CD4-positive, alpha-beta memory T cell (primary cell): Measurements from ENCODE around the gene HMCES. TPM values are rescaled to one million over a fixed set of nuclear protein-coding genes. Genes with fewer than 3 reads are reported as not detected.

Experiments
- CTCF ChIA-PET: fragments of 350-600 bp; sonication (Branson Sonifier 250); formaldehyde crosslinking; loops from one replicate; lab custom pipeline; 2021; ENCODE audit warnings: inconsistent platforms; ENCODE audit not compliant: partially characterized antibody; lab: Charles Lee
- POLR2A ChIA-PET: fragments of 350-600 bp; sonication (Branson Sonifier 250); formaldehyde crosslinking; loops from one replicate; lab custom pipeline; 2021; ENCODE audit not compliant: partially characterized antibody; lab: Charles Lee
- DNase-seq, 5 donors: peaks; one replicate each; pipeline versions ENCODE4 v3.0.0 to v3.0.0-alpha.2; 2020 to 2022; ENCODE audit warnings: mixed read lengths in 1 of 5
- H3K27ac ChIP-seq: one replicate; pipeline ENCODE4 v1.7.0; 2013; ENCODE audit warnings: low read depth, low read length
- H3K27me3 ChIP-seq: 2 replicates; pipeline ENCODE4 v1.7.0; 2013; ENCODE audit warnings: mild to moderate bottlenecking, low read length, moderate library complexity; ENCODE audit not compliant: insufficient read depth
- H3K36me3 ChIP-seq: 2 replicates; pipeline ENCODE4 v1.7.0; 2013; ENCODE audit warnings: mild to moderate bottlenecking, low read length, moderate library complexity; ENCODE audit not compliant: insufficient read depth
- H3K4me1 ChIP-seq: 2 replicates; pipeline ENCODE4 v1.7.0; 2013; ENCODE audit warnings: mild to moderate bottlenecking, low read length, moderate library complexity; ENCODE audit not compliant: insufficient read depth
- H3K4me3 ChIP-seq, 2 donors: one replicate each; pipeline ENCODE4 v1.7.0; 2013; ENCODE audit warnings: low read length in 2 of 2, mild to moderate bottlenecking in 1 of 2
- H3K9me3 ChIP-seq, 2 donors: one replicate each; pipeline ENCODE4 v1.7.0; 2013; ENCODE audit warnings: low read length in 2 of 2, control low read depth in 1 of 2; ENCODE audit not compliant: control insufficient read depth in 1 of 2
- H3K27ac Mint-ChIP-seq, 7 donors: one replicate each; pipeline ENCODE4 v1.8.0; 2020 to 2021; ENCODE audit warnings: mixed read lengths in 7 of 7, mild to moderate bottlenecking in 6 of 7, inconsistent platforms in 3 of 7, moderate library complexity in 3 of 7
- H3K27me3 Mint-ChIP-seq, 2 donors: one replicate each; pipeline ENCODE4 v1.8.0; 2020 to 2021; ENCODE audit warnings: mixed read lengths in 2 of 2
- H3K36me3 Mint-ChIP-seq, 2 donors: one replicate each; pipeline ENCODE4 v1.8.0; 2020 to 2021; ENCODE audit warnings: mixed read lengths in 2 of 2, inconsistent platforms in 1 of 2, mild to moderate bottlenecking in 1 of 2
- H3K4me1 Mint-ChIP-seq, 4 donors: one replicate each; pipeline ENCODE4 v1.8.0; 2020 to 2021; ENCODE audit warnings: mixed read lengths in 4 of 4, mild to moderate bottlenecking in 1 of 4
- H3K4me3 Mint-ChIP-seq, 8 donors: one replicate each; pipeline ENCODE4 v1.8.0; 2020 to 2021; ENCODE audit warnings: mixed read lengths in 8 of 8, mild to moderate bottlenecking in 7 of 8, moderate library complexity in 6 of 8, inconsistent platforms in 3 of 8
- H3K9me3 Mint-ChIP-seq, 8 donors: one replicate each; pipeline ENCODE4 v1.8.0; 2020 to 2021; ENCODE audit warnings: mixed read lengths in 8 of 8, mild to moderate bottlenecking in 5 of 8, inconsistent platforms in 3 of 8, moderate library complexity in 1 of 8
- intact Hi-C: fragments of 100-400 bp; cut with micrococcal nuclease; formaldehyde crosslinking; loops from one replicate; pipeline ENCODE4 v1.15.1; 2023
- polyA plus RNA-seq, 2 donors: library from polyadenylated mRNA; unstranded; fragments of 300-500 nt; fragmentation: Illumina TruSeq; gene quantifications; one replicate each; pipeline ENCODE4 v1.2.3, GENCODE V29; 2021
- total RNA-seq, 2 experiments: library from RNA; stranded (reverse); gene quantifications; one replicate each; pipeline ENCODE4 v1.2.3, GENCODE V29; 2021

Gene HMCES
- total and polyA plus RNA-seq, 4 experiments from 2014 or later: 50.1 to 100 (median 76.3) TPM

GRCh38 chr3:129246636-129247035, 32.0 kb upstream of the HMCES start:
- Mint-ChIP-seq H3K27ac (no peak overlapping the region), H3K36me3 (peaks cover 3 to 17% of the 10 kb centered on the region in 2 donors), H3K9me3 (no peaks in the 10 kb centered on the region), H3K4me3 (peak overlapping the region in 3 of 8 donors; percentile 7 to 33 (median 10)), H3K4me1 (peaks cover 16 to 47% (median 30%) of the 10 kb centered on the region in 4 donors), H3K27me3 (no peaks in the 10 kb centered on the region)
- Histone ChIP-seq H3K4me3 (no peak overlapping the region), H3K4me1 (peaks cover 24% of the 10 kb centered on the region), H3K27me3 (no peaks in the 10 kb centered on the region), H3K9me3 (no peaks in the 10 kb centered on the region), H3K27ac (no peak overlapping the region), H3K36me3 (no peaks in the 10 kb centered on the region)
- ChIA-PET CTCF (interaction anchor here (1.0 to 9.4 kb wide), 29 partner anchors 9 to 280 kb away, joined by 3 to 253 read pairs (median 8); partner anchors contain the start of gene CFAP92), POLR2A (interaction anchor here (1.6 to 6.9 kb wide), 4 partner anchors 67 to 276 kb away, joined by 4 to 90 read pairs (median 12); a partner anchor contains a TSS)
- intact Hi-C loops: loop anchor here (5.0 kb wide), 1 partner anchor 629 kb away; no protein-coding TSS in a partner anchor
- no peak for DNase-seq

- Histone ChIP-seq H3K27me3 (no peaks in the 10 kb centered on the region), H3K9me3 (no peaks in the 10 kb centered on the region), H3K4me1 (peaks cover 30% of the 10 kb centered on the region), H3K4me3 (peak overlapping the region; percentile 88 to 91), H3K27ac (peak overlapping the region; percentile 92), H3K36me3 (peaks cover 14% of the 10 kb centered on the region)
- H3K4me3 Mint-ChIP-seq: peak overlapping the region; percentile 91 to 98 (median 96)
- ChIA-PET POLR2A (interaction anchor here (1.1 to 6.9 kb wide), 12 partner anchors 10 to 631 kb away, joined by 3 to 90 read pairs (median 15); partner anchors contain the start of genes CNBP and HMCES), CTCF (interaction anchor here (0.8 to 9.4 kb wide), 8 partner anchors 9 to 278 kb away, joined by 3 to 253 read pairs (median 10); a partner anchor contains a TSS)
- intact Hi-C loops: loop anchor here (2.0 to 5.0 kb wide), 2 partner anchors 66 to 631 kb away; no protein-coding TSS in a partner anchor
- DNase-seq: no peak
- peaks cover 17 to 32% of the 10 kb centered on the region in 2 donors for H3K36me3 Mint-ChIP-seq
- no peaks in the 10 kb centered on the region for H3K27me3 Mint-ChIP-seq
- peaks cover 18 to 62% (median 41%) of the 10 kb centered on the region in 4 donors for H3K4me1 Mint-ChIP-seq
- H3K27ac Mint-ChIP-seq: peak overlapping the region; percentile 92 to 98 (median 97)
- H3K9me3 Mint-ChIP-seq: no peaks in the 10 kb centered on the region
These were observed 30.2 kb upstream of the HMCES start for GRCh38 chr3:129248286-129248979.

GRCh38 chr3:129249284-129250065, 29.2 kb upstream of the HMCES start, which contains the start of gene COPG1:
TSS of gene COPG1 (plus strand) at chr3:129249606. CDS start at chr3:129249710, 104 bp downstream.
- Mint-ChIP-seq H3K9me3 (no peaks in the 10 kb centered on the region), H3K4me1 (peaks cover 21 to 64% (median 42%) of the 10 kb centered on the region in 4 donors), H3K27me3 (no peaks in the 10 kb centered on the region), H3K36me3 (peaks cover 22 to 41% of the 10 kb centered on the region in 2 donors), H3K27ac (peak within 1 kb of the TSS; percentile 92 to 98 (median 97)), H3K4me3 (peak within 1 kb of the TSS; percentile 91 to 98 (median 96))
- Histone ChIP-seq H3K36me3 (peaks cover 22% of the 10 kb centered on the region), H3K4me3 (peak within 1 kb of the TSS; percentile 88 to 91), H3K27me3 (no peaks in the 10 kb centered on the region), H3K27ac (peak within 1 kb of the TSS; percentile 92), H3K4me1 (peaks cover 30% of the 10 kb centered on the region), H3K9me3 (no peaks in the 10 kb centered on the region)
- ChIA-PET CTCF (interaction anchor here (0.6 to 9.4 kb wide), 11 partner anchors 9 to 371 kb away, joined by 3 to 253 read pairs (median 4); partner anchors contain the start of gene CFAP92), POLR2A (interaction anchor here (0.6 to 6.9 kb wide), 27 partner anchors 9 to 632 kb away, joined by 3 to 90 read pairs (median 5); partner anchors contain the start of genes CFAP92, CNBP, HMCES and ISY1)
- intact Hi-C loops: loop anchor here (1.0 to 5.0 kb wide), 7 partner anchors 29 to 632 kb away; partner anchors contain the start of genes ACAD9, CNBP, HMCES and ISY1
- DNase-seq: peak; percentile 82 to 91 (median 88)

- H3K4me1 Mint-ChIP-seq: peaks cover 20 to 57% (median 34%) of the 10 kb centered on the region in 4 donors
- H3K36me3 Mint-ChIP-seq: peaks cover 47 to 70% of the 10 kb centered on the region in 2 donors
These were observed 25.9 kb upstream of the HMCES start for GRCh38 chr3:129252748-129253147.

GRCh38 chr3:129254536-129255230, 24.0 kb upstream of the HMCES start:
- no peak overlapping the region for H3K27ac ChIP-seq
- ChIA-PET POLR2A (no interaction called here), CTCF (no interaction called here)
- H3K4me3 ChIP-seq: no peak overlapping the region
- no peaks in the 10 kb centered on the region for H3K27me3 ChIP-seq
- H3K4me1 ChIP-seq: peaks cover 15% of the 10 kb centered on the region
- Mint-ChIP-seq H3K36me3 (peaks cover 54 to 80% of the 10 kb centered on the region in 2 donors), H3K9me3 (no peaks in the 10 kb centered on the region), H3K4me1 (peaks cover 14 to 42% (median 24%) of the 10 kb centered on the region in 4 donors), H3K27ac (peak overlapping the region in 2 of 7 donors; percentile 51 to 57), H3K27me3 (no peaks in the 10 kb centered on the region), H3K4me3 (no peak overlapping the region)
- DNase-seq: no peak
- H3K36me3 ChIP-seq: peaks cover 66% of the 10 kb centered on the region
- H3K9me3 ChIP-seq: no peaks in the 10 kb centered on the region
- intact Hi-C loops: no loop called here

More at GRCh38 chr3:129252748-129253147, 25.9 kb upstream of the HMCES start:
- H3K4me1 ChIP-seq: peaks cover 25% of the 10 kb centered on the region
- POLR2A ChIA-PET: interaction anchor here (1.0 to 1.3 kb wide), 3 partner anchors 10 to 15 kb away, joined by 3 to 4 read pairs (median 4); no protein-coding TSS in a partner anchor
- no peaks in the 10 kb centered on the region for H3K27me3 Mint-ChIP-seq
- no peaks in the 10 kb centered on the region for H3K27me3 ChIP-seq
- H3K27ac ChIP-seq: no peak overlapping the region
- H3K27ac Mint-ChIP-seq: peak overlapping the region in 2 of 7 donors; percentile 65 to 84
- H3K9me3 Mint-ChIP-seq: no peaks in the 10 kb centered on the region
- H3K4me3 Mint-ChIP-seq: peak overlapping the region in 1 of 8 donors; percentile 41
- no peaks in the 10 kb centered on the region for H3K9me3 ChIP-seq
- H3K36me3 ChIP-seq: peaks cover 54% of the 10 kb centered on the region
- DNase-seq: no peak
- intact Hi-C loops: no loop called here
- CTCF ChIA-PET: interaction anchor here (1.3 to 3.0 kb wide), 4 partner anchors 10 to 282 kb away, joined by 3 to 19 read pairs (median 10); a partner anchor contains a TSS
- no peak overlapping the region for H3K4me3 ChIP-seq

- H3K27ac Mint-ChIP-seq: peak overlapping the region in 3 of 7 donors; percentile 29 to 57 (median 41)
- CTCF ChIA-PET: interaction anchor here (0.8 to 1.2 kb wide), 2 partner anchors 10 to 286 kb away, joined by 3 to 4 read pairs; no protein-coding TSS in a partner anchor
- Histone ChIP-seq H3K9me3 (no peaks in the 10 kb centered on the region), H3K4me3 (no peak overlapping the region), H3K36me3 (peaks cover 81% of the 10 kb centered on the region), H3K27ac (no peak overlapping the region), H3K27me3 (no peaks in the 10 kb centered on the region), H3K4me1 (peaks cover 5% of the 10 kb centered on the region)
- peaks cover 63 to 86% of the 10 kb centered on the region in 2 donors for H3K36me3 Mint-ChIP-seq
- intact Hi-C loops: no loop called here
- H3K4me1 Mint-ChIP-seq: peaks cover 6 to 28% (median 14%) of the 10 kb centered on the region in 4 donors
- DNase-seq: no peak
- POLR2A ChIA-PET: interaction anchor here (1.9 kb wide), 1 partner anchor 60 kb away, joined by 8 read pairs; a partner anchor contains a TSS
- H3K9me3 Mint-ChIP-seq: no peaks in the 10 kb centered on the region
- no peak overlapping the region for H3K4me3 Mint-ChIP-seq
- H3K27me3 Mint-ChIP-seq: no peaks in the 10 kb centered on the region
These were observed 22.4 kb upstream of the HMCES start for GRCh38 chr3:129256270-129256669.
